GM19239 (cell line): Measurements from ENCODE around the gene PRKN.

Experiments
- DNase-seq: peaks from one replicate; pipeline ENCODE4 v3.0.0; 2011; ENCODE audit warnings: low spot score; ENCODE audit not compliant: insufficient read length
- FAIRE-seq: peaks from 2 replicates; lab custom pipeline; 2011; peaks lifted over from hg19 to GRCh38; lab: Jason Lieb, UNC

Gene PRKN

GRCh38 chr6:162712694-162713093 lies 14.9 kb downstream of the PRKN start:
- no peak for FAIRE-seq

GRCh38 chr6:162711376-162711775 lies 16.2 kb downstream of the PRKN start:
- no peak for FAIRE-seq

More at GRCh38 chr6:162712694-162713093, 14.9 kb downstream of the PRKN start:
- DNase-seq = no peak

GRCh38 chr6:162710936-162711335 lies 16.6 kb downstream of the PRKN start:
- no peak for DNase-seq
- FAIRE-seq = no peak

More at GRCh38 chr6:162711376-162711775, 16.2 kb downstream of the PRKN start:
- DNase-seq = no peak

- FAIRE-seq (no peak), DNase-seq (no peak)
Observed at GRCh38 chr6:162710419-162710818, 17.1 kb downstream of the PRKN start.

GRCh38 chr6:162709431-162709830 lies 18.1 kb downstream of the PRKN start:
- DNase-seq = no peak
- FAIRE-seq = no peak

GRCh38 chr6:162708971-162709370 lies 18.6 kb downstream of the PRKN start:
- no peak for FAIRE-seq
- no peak for DNase-seq

GRCh38 chr6:162706232-162706631 lies 21.3 kb downstream of the PRKN start:
- DNase-seq (no peak), FAIRE-seq (no peak)

- DNase-seq = no peak
Observed at GRCh38 chr6:162705736-162706135, 21.8 kb downstream of the PRKN start.

GRCh38 chr6:162704001-162704400 lies 23.6 kb downstream of the PRKN start:
- no peak for FAIRE-seq
- no peak for DNase-seq

More at GRCh38 chr6:162705736-162706135, 21.8 kb downstream of the PRKN start:
- FAIRE-seq = no peak

GRCh38 chr6:162702446-162702845 lies 25.1 kb downstream of the PRKN start:
- no peak for DNase-seq
- FAIRE-seq = no peak

GRCh38 chr6:162701551-162701950 lies 26.0 kb downstream of the PRKN start:
- no peak for DNase-seq
- no peak for FAIRE-seq

GRCh38 chr6:162700966-162701365 lies 26.6 kb downstream of the PRKN start:
- no peak for DNase-seq
- no peak for FAIRE-seq

GRCh38 chr6:162699961-162700360 lies 27.6 kb downstream of the PRKN start:
- no peak for DNase-seq
- FAIRE-seq = no peak

GRCh38 chr6:162698440-162698839 lies 29.1 kb downstream of the PRKN start:
- no peak for FAIRE-seq

GRCh38 chr6:162697872-162698403 lies 29.6 kb downstream of the PRKN start:
- DNase-seq = no peak
- no peak for FAIRE-seq

More at GRCh38 chr6:162698440-162698839, 29.1 kb downstream of the PRKN start:
- DNase-seq = no peak

- no peak for DNase-seq
- FAIRE-seq = no peak
Observed at GRCh38 chr6:162690158-162690557, 37.4 kb downstream of the PRKN start.

GRCh38 chr6:162688751-162689345 lies 38.7 kb downstream of the PRKN start:
- FAIRE-seq (no peak), DNase-seq (no peak)

- DNase-seq (no peak), FAIRE-seq (no peak)
Observed at GRCh38 chr6:162685586-162685985, 42.0 kb downstream of the PRKN start.

- DNase-seq (no peak), FAIRE-seq (no peak)
Observed at GRCh38 chr6:162684961-162685360, 42.6 kb downstream of the PRKN start.

GRCh38 chr6:162684052-162684451 lies 43.5 kb downstream of the PRKN start:
- FAIRE-seq = no peak

GRCh38 chr6:162683135-162683534 lies 44.4 kb downstream of the PRKN start:
- FAIRE-seq = no peak
- no peak for DNase-seq

More at GRCh38 chr6:162684052-162684451, 43.5 kb downstream of the PRKN start:
- no peak for DNase-seq

GRCh38 chr6:162681447-162681846 lies 46.1 kb downstream of the PRKN start:
- DNase-seq (no peak), FAIRE-seq (no peak)
